Panc1 (cell line): ENCODE results near the gene EHBP1L1. TPM values are rescaled to one million over a fixed set of nuclear protein-coding genes. Genes with fewer than 3 reads are reported as not detected.

Experiments
- ATAC-seq: fragments of 200-7000 bp; cut with Tn5 transposase; 2 replicates; pipeline ENCODE4 v1.9.1; 2020; ENCODE audit warnings: mild to moderate bottlenecking, moderate library complexity
- BruUV-seq: library from RNA; stranded (reverse); fragments of 400-500 nt; replicated peaks from 2 replicates; lab custom pipeline; 2021; lab: Mats Ljungman, UMichigan
- CTCF ChIA-PET: fragments of 300-600 bp; sonication (Branson Sonifier 250); formaldehyde crosslinking; loops from one replicate; lab custom pipeline; 2022; ENCODE audit warnings: antibody characterized with exemption; lab: Charles Lee
- POLR2A ChIA-PET: fragments of 300-600 bp; sonication (Branson Sonifier 250); formaldehyde crosslinking; loops from one replicate; lab custom pipeline; 2022; ENCODE audit warnings: antibody characterized with exemption; lab: Charles Lee
- DNase-seq: peaks from one replicate; pipeline ENCODE4 v3.0.0-alpha.2; 2010; ENCODE audit warnings: low read depth, low spot score
- H3K27ac ChIP-seq: 2 replicates; pipeline ENCODE4 v1.5.1; 2011; ENCODE audit warnings: mild to moderate bottlenecking, low read length, inconsistent platforms
- H3K27me3 ChIP-seq: fragments of 200-500 bp; sonication (Bioruptor generic); 2 replicates; pipeline ENCODE4 v1.6.0; 2014; ENCODE audit warnings: low read length, inconsistent platforms; ENCODE audit not compliant: control insufficient read depth, insufficient read depth
- H3K36me3 ChIP-seq: fragments of 200-500 bp; sonication (Bioruptor generic); 2 replicates; pipeline ENCODE4 v1.5.1; 2014; ENCODE audit warnings: inconsistent platforms, mild to moderate bottlenecking, low read length, moderate library complexity; ENCODE audit not compliant: control insufficient read depth, insufficient read depth
- H3K4me1 ChIP-seq: 2 replicates; pipeline ENCODE4 v1.5.1; 2011; ENCODE audit warnings: inconsistent platforms, mild to moderate bottlenecking, low read length, moderate library complexity; ENCODE audit not compliant: control insufficient read depth, insufficient read depth
- H3K4me3 ChIP-seq, 2 experiments: 2 replicates each; pipeline ENCODE4 v1.5.1; 2011 to 2012; ENCODE audit warnings: low read depth in 2 of 2, low read length in 2 of 2, mild to moderate bottlenecking in 2 of 2, inconsistent platforms in 1 of 2, moderate library complexity in 1 of 2
- H3K9me3 ChIP-seq: fragments of 200-500 bp; sonication (Bioruptor generic); 2 replicates; pipeline ENCODE4 v1.5.1; 2014; ENCODE audit warnings: low read depth, mild to moderate bottlenecking, inconsistent platforms, low read length, moderate library complexity; ENCODE audit not compliant: control insufficient read depth, insufficient read depth
- POLR2AphosphoS5 ChIP-seq: IDR thresholded peaks from 2 replicates; pipeline ENCODE4 v1.6.1; 2012; ENCODE audit warnings: mild to moderate bottlenecking, low read depth, low read length, moderate library complexity
- SIN3A ChIP-seq: IDR thresholded peaks from 2 replicates; pipeline ENCODE4 v1.6.1; 2012; ENCODE audit warnings: low read depth, mild to moderate bottlenecking, low read length, moderate library complexity, borderline replicate concordance; ENCODE audit not compliant: insufficient read depth
- TCF7L2 ChIP-seq: IDR thresholded peaks from 2 replicates; pipeline ENCODE4 v1.6.1; 2011; ENCODE audit warnings: mild to moderate bottlenecking, low read depth, low read length, inconsistent platforms
- in situ Hi-C: cut with HindIII; loops from 2 replicates; pipeline ENCODE4 v1.10.0; 2016; ENCODE audit warnings: low sequenced_read_pairs, low pct_unique_long_range_greater_than_20kb
- intact Hi-C: fragments of 100-400 bp; cut with micrococcal nuclease; formaldehyde crosslinking; loops from one replicate; pipeline ENCODE4 v1.10.0; 2022; ENCODE audit not compliant: unreplicated experiment
- total RNA-seq: library from RNA; stranded (reverse); gene quantifications from one replicate; pipeline ENCODE4 v1.2.1, GENCODE V29; 2021; ENCODE audit not compliant: unreplicated experiment
- TF ChIP-seq, protein P1 (sequence below), 2 experiments: IDR thresholded peaks; 2 replicates each; pipeline ENCODE4 v1.6.1; 2011 to 2012; ENCODE audit warnings: low read depth in 2 of 2, control low read depth in 1 of 2, low read length in 1 of 2, mild to moderate bottlenecking in 1 of 2, moderate library complexity in 1 of 2; ENCODE audit not compliant: insufficient read depth in 1 of 2
- TF ChIP-seq, protein P2 (sequence below): fragments of 450-650 bp; IDR thresholded peaks from 2 replicates; pipeline ENCODE4 v1.5.1; 2017; ENCODE audit warnings: mild to moderate bottlenecking

EHBP1L1 gene
- total RNA-seq, 1 experiment from 2014 or later, result 108 TPM

DNA sequence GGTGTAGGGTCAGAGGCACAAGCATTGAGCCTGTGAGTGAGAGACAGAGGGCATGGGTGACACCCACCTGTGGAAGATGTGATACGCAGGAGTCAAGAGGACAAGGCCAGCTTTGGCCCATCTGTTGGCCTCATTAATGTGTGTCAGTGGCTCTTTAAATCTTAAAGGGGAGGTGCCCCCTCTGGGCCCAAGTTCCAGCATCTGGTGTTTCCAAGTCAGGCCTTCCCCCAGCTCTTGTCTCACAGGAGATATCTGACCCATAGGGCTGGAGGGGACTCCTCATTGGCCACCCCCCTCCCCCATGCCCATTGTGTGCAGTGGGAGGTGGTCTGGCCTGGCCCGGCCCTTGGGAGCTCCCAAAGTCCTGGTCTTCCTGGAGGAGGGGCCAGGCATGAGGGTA, 10.8 kb downstream of the EHBP1L1 start:
- Histone ChIP-seq H3K27me3 (no peaks in the 10 kb centered on the region), H3K4me1 (peaks cover 17% of the 10 kb centered on the region), H3K27ac (no peak overlapping the region), H3K9me3 (no peaks in the 10 kb centered on the region), H3K4me3 (no peak overlapping the region), H3K36me3 (peaks cover 6% of the 10 kb centered on the region)
- TF ChIP-seq POLR2AphosphoS5 (no peak), TCF7L2 (no peak), SIN3A (no peak)
- TF ChIP-seq, protein P1, sequence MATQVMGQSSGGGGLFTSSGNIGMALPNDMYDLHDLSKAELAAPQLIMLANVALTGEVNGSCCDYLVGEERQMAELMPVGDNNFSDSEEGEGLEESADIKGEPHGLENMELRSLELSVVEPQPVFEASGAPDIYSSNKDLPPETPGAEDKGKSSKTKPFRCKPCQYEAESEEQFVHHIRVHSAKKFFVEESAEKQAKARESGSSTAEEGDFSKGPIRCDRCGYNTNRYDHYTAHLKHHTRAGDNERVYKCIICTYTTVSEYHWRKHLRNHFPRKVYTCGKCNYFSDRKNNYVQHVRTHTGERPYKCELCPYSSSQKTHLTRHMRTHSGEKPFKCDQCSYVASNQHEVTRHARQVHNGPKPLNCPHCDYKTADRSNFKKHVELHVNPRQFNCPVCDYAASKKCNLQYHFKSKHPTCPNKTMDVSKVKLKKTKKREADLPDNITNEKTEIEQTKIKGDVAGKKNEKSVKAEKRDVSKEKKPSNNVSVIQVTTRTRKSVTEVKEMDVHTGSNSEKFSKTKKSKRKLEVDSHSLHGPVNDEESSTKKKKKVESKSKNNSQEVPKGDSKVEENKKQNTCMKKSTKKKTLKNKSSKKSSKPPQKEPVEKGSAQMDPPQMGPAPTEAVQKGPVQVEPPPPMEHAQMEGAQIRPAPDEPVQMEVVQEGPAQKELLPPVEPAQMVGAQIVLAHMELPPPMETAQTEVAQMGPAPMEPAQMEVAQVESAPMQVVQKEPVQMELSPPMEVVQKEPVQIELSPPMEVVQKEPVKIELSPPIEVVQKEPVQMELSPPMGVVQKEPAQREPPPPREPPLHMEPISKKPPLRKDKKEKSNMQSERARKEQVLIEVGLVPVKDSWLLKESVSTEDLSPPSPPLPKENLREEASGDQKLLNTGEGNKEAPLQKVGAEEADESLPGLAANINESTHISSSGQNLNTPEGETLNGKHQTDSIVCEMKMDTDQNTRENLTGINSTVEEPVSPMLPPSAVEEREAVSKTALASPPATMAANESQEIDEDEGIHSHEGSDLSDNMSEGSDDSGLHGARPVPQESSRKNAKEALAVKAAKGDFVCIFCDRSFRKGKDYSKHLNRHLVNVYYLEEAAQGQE (IDR thresholded peaks at IDR 0.05; ENCODE audit: insufficient read depth in 1 of 2, low read depth in 2 of 2, low read length in 1 of 2), result no peak
- TF ChIP-seq, protein P2, sequence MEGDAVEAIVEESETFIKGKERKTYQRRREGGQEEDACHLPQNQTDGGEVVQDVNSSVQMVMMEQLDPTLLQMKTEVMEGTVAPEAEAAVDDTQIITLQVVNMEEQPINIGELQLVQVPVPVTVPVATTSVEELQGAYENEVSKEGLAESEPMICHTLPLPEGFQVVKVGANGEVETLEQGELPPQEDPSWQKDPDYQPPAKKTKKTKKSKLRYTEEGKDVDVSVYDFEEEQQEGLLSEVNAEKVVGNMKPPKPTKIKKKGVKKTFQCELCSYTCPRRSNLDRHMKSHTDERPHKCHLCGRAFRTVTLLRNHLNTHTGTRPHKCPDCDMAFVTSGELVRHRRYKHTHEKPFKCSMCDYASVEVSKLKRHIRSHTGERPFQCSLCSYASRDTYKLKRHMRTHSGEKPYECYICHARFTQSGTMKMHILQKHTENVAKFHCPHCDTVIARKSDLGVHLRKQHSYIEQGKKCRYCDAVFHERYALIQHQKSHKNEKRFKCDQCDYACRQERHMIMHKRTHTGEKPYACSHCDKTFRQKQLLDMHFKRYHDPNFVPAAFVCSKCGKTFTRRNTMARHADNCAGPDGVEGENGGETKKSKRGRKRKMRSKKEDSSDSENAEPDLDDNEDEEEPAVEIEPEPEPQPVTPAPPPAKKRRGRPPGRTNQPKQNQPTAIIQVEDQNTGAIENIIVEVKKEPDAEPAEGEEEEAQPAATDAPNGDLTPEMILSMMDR, result no peak
- DNase-seq, result no peak
- no TSS peak for BruUV-seq
- ChIA-PET CTCF (no interaction called here), POLR2A (no interaction called here)
- no peak for ATAC-seq
- in situ Hi-C loops (no loop called here), intact Hi-C loops (no loop called here)

DNA sequence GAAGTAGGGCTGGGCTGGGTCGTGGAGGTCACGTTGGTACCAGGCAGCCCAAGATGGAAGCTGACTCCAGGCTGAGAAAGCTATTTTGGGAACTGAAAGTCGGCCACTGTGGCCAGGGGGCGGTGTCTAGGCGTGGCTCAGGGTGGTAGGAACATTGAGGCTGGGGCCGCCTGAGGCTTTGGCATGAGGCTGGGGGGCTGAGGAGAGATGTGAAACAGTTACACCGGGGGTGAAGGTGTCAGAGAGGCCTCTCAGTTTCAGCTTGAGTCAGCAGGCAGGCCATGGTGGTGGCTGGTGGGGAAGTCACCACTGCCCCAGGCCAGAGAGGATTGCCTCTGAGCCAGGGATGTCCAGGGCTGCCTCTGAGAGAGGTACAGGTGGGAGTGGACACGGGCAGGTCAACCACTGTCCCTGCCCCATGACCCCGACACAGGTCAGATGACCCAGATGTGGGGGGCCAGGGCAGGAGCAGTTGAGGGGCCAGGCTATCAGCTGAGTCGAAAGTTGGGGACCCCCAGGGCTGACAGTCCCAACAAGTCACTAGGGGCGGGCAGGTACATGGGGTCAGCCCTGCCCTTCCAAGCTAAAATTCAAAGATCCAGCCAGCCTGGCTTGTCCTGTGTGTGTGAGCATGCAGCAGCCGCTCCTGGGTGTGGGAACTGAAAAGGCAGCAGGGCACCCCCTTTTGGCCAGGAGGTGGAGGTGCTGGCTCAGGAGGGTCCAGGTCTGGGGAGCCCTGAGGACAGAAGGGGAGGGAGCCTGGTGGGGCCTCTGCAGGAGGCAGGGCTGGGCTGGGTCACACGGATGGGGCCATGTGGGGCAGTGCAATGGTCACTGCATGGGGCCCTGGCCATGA, 12.6 kb downstream of the EHBP1L1 start:
- in situ Hi-C loops (no loop called here), intact Hi-C loops (no loop called here)
- H3K36me3 ChIP-seq, result peaks cover 6% of the 10 kb centered on the region
- H3K27ac ChIP-seq, result peak overlapping the region; percentile 36
- ChIA-PET POLR2A (interaction anchor here (0.5 to 0.8 kb wide), 2 partner anchors 17 to 80 kb away, joined by 3 to 11 read pairs; no protein-coding TSS in a partner anchor), CTCF (interaction anchor here (0.7 kb wide), 1 partner anchor 207 kb away, joined by 10 read pairs; no protein-coding TSS in a partner anchor)
- peaks cover 17% of the 10 kb centered on the region for H3K4me1 ChIP-seq
- TF ChIP-seq POLR2AphosphoS5 (no peak), SIN3A (no peak)
- TF ChIP-seq, protein P2, result no peak; the same call in 1 of the 2 replicates
- TF ChIP-seq, protein P1 (IDR thresholded peaks at IDR 0.05; ENCODE audit: insufficient read depth in 1 of 2, low read depth in 2 of 2, low read length in 1 of 2), result no peak
- DNase-seq (no peak), ATAC-seq (peak; percentile 86)
- no peaks in the 10 kb centered on the region for H3K9me3 ChIP-seq
- H3K4me3 ChIP-seq, result no peak overlapping the region
- no TSS peak for BruUV-seq
- no peaks in the 10 kb centered on the region for H3K27me3 ChIP-seq
